Smooth muscle cell of the brain vasculature (primary cell): ENCODE results near the gene RTBDN.

Source experiments
- DNase-seq: peaks from one replicate; pipeline ENCODE4 v3.0.0-alpha.2; 2012; ENCODE audit warnings: low read depth, low spot score

Gene RTBDN

DNA sequence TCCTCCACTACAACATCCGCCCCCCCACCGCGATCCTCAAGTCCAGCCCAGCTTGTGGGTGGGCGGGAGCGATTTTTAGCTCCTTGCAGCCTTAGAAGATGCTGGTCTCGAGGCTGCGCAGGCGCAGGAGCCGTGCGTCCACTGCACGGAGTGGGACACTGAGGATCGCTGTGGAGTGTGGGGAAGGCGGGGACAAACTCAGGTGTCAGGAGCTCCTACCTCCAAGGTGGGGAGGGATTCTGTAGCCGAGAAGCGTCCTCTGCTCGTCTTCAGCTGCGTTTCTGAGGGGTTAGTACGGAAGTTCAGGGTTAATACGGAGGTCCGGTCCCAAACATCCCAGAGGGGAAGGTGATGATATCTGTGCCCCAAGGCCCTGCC, at the start of gene RTBDN:
RTBDN (minus strand) TSS at position 14 of the 378 bp plus-strand sequence. CDS start 4,600 bp downstream, outside the sequence.
- no peak for DNase-seq

DNA sequence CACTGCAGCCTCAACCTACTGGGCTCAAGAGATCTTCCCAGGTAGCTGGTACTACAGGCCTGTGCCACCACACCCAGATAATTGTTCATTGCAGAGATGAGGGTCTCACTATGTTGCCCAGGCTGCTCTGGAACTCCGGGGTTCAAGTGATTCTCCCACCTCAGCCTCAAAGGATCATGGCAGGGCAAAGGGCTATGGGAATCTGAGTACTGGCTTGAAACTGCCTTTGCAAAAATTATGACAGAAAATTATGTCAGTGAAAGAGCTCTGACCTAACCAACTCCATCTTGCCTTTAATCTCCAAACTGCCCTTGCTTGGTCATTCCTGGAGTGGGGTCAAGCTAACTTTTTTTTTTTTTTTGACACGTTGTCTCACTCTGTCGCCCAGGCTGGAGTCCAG, 48.2 kb upstream of the RTBDN start:
- DNase-seq = no peak

DNA sequence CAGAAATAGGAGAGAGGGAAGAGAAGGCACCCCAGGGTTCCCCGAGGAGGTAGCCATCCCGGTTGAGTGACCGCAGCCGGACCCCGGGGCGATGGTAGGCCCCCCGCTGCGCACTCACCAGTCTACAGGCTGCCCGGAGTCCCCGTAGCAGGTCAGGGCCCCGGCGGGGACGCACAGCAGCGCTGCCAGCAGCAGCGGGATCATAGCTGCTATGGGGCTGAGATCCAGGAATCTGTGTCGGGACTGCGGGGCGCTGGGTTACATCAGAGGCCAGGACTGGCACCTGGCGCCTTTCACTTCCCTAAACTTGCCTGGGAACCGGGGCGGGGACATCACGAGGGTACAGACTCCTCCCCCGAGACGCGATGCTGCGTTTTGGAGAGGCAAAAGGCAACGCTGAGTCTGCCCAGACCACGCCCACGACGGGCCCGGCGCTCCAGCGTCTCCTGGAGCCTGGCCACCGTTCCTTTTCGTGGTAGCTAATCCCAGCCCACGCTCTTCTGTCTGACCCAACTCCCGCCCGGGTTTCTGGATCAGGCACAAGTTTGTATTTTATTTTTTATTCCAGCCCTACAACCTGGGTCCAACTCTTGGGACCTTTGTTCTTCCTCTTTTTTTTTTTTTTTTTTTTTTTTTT, 46.9 kb upstream of the RTBDN start, which contains the start of gene DNASE2:
DNASE2 (minus strand) TSS at position 278 of the 637 bp plus-strand sequence; CDS start at position 204, 74 bp downstream.
- no peak for DNase-seq

DNA sequence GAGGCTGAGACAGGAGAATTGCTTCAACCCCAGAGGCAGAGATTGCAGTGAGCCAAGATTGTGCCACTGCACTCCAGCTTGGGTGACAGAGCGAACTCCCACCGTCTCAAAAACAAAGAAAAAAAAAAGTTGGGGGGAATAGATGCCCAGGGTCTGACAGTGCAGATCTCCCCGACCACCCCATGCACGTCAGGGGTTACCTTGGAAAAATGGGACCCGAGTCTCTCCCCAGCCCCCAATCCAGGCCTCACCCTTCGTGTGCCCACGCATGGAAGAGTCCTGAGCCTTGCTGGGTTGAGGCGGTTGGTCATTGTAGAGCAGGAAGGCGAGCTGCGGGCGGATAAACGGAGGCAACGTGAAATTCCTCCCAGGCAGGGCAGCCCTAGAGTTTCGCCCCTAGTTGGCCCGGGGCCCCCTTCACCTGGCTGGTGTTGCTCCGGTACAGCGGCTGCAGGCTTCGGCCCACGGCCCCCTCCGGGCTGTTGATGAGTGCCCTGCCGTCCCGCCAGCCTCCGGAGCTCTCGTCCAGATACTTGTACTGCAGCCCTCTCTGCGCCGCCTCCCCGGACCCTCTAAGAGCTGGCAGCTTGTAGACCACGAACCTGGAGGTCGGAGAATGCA, 46.3 kb upstream of the RTBDN start:
- DNase-seq = no peak

DNA sequence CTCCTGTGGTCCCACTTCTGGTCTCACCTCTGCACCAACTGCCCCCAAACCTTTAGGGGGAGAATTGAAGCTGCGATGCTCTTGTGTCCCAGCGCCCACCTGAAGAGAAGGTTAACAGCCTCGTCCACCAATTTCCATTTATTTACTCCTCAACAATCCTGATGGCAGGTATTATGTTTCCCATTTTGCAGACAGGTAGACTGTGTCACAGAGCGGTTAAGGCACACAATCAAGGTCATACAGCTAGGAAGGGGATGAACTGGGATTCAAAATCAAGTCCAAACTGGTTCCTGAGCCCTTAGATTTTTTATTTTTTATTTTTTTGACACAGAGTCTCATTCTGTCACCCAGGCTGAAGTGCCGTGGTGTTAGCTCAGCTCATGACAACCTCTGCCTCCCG, 40.7 kb upstream of the RTBDN start:
- DNase-seq = no peak

DNA sequence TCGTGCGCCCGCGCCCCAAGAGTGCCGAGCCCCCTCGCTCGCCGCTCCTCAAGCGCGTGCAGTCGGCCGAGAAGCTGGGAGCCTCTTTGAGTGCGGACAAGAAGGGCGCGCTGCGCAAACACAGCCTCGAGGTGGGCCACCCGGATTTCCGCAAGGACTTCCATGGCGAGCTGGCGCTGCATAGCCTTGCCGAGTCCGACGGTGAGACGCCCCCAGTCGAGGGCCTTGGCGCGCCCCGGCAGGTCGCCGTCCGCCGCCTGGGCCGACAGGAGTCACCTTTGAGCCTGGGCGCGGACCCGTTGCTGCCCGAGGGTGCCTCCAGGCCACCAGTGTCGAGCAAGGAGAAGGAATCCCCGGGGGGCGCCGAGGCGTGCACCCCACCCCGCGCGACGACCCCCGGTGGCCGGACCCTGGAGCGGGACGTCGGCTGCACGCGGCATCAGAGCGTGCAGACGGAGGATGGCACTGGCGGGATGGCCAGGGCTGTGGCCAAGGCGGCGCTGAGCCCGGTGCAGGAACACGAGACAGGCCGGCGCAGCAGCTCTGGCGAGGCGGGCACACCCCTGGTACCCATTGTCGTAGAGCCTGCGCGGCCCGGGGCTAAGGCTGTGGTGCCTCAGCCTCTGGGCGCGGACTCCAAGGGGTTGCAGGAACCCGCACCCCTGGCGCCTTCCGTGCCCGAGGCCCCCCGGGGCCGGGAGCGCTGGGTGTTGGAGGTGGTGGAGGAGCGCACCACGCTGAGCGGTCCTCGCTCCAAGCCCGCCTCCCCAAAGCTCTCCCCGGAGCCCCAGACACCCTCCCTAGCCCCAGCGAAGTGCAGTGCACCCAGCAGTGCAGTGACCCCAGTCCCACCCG, 39.7 kb upstream of the RTBDN start:
- no peak for DNase-seq

DNA sequence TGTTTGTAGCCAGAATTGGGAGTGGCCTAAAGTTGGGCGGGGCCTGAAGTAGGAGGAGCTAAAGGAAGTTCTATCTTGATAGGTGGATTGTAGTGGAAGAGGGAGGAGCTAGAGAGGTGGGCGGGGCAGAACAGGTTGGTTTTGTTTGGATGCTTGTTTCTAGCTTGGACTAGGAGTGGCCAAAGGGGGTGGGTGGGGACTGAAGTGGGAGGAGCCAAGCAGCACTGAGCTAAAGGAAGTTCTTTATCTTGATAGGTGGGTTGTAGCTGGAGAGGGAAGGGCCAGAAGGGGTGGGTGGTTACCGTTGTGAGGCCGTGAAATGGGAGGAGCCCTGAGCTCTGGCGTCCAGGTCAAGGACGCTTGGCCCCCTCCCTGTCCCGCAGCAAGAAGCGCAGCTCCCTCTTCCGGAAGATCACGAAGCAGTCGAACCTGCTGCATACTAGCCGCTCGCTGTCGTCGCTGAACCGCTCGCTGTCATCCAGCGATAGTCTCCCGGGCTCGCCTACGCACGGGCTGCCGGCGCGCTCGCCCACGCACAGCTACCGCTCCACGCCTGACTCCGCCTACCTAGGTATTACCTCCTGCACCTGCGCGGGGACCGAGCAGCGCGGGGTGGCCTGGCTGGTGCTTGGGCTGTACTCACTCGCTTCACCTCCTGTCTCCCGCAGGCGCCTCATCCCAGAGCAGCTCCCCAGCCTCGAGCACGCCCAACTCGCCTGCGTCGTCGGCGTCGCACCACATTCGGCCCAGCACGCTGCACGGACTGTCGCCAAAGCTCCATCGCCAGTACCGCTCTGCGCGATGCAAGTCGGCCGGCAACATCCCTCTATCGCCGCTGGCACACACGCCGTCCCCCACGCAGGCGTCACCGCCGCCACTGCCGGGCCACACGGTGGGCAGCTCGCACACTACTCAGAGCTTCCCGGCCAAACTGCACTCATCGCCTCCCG, 38.8 kb upstream of the RTBDN start:
- DNase-seq = no peak

DNA sequence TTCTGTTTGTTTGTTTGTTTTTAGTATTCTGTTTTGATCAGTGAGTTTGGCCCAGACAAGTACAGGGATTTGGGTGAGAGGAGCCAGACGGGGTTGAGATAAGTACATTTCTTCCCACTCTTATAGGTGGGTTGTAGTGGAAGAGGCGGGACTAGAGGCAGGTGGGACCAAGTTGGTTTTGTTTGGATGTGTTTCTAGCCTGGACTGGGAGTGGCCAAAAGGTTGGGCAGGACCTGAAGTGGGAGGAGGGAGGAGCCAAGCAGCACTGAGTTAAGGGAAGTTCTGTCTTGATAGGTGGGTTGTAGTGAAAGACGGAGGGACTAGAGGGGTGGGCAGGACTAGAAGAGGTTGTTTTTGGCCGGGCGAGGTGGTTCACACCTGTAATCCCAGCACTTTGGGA, 37.9 kb upstream of the RTBDN start:
- DNase-seq = no peak

DNA sequence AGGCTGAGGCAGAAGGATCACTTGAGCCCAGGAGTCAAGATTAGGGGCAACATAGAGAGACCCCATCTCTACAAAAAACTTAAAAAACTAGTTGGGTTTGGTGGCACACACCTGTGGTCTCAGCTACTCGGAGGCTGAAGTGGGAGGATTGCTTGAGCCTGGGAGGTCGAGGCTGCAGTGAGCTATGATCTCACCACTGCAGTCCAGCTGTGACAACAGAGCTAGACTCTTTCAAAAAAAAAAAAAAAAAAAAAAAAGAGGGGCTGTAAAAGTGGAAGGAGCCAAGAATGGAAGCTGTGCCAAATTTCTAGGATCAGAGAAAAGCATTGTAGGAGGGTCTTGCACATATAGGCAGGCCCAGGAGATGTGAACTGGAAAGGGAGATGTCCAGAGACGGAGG, 37.3 kb upstream of the RTBDN start:
- DNase-seq = no peak

DNA sequence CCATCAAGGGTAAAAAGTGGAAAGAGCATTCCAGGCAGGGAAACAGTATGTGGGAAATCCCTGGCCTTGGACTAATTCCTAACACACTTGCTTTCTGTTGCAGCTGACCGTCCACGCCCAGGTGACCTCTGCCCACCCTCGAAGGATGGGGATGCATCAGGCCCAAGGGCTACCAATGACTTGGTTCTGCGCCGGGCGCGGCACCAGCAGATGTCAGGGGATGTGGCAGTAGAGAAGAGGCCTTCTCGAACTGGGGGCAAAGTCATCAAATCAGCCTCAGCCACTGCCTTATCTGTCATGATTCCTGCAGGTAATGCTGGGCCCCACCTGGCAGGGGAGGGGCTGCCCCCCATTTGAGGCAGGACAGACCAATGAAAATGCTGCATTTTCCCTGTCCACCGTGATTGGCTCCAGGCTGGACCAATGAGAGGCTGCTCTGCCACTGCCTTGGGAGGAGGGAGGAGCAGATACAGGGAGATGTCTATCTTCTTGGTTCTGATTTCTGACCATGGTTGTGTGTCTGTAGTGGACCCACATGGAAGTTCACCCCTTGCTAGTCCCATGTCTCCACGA, 34.2 kb upstream of the RTBDN start:
- DNase-seq = no peak

DNA sequence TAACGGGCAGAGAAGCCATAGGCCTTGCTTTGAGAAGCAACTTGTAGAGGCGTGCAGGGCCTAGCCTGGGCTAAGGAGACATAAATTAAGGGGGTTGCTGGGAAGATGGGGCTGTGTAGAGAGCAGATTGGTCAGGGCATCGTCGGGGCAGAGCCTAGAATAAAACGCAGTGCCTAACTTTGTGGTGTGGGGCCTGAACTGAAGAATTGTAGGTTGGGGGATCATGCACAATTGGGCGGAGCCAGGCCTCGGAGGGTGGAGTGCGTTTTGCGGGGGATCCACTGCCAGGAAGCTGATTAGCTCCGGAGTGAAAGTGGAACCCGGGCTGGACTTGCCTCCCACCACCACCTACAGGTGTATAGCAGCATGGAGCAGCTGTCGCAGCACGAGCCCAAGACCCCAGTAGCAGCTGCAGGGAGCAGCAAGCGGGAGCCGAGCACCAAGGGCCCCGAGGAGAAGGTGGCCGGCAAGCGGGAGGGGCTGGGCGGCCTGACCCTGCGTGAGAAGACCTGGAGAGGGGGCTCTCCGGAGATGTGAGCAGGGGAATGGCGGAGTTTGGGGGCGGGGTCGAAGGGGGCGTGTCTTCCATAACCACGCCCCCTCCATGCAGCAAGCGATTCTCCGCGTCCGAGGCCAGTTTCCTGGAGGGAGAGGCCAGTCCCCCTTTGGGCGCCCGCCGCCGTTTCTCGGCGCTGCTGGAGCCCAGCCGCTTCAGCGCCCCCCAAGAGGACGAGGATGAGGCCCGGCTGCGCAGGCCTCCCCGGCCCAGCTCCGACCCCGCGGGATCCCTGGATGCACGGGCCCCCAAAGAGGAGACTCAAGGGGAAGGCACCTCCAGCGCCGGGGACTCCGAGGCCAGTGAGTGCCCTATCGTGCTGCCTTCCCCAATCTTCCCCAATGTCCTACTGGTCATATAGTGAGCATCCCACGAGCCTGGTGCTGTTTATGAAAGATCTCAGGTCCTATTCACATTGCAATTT, 33.0 kb upstream of the RTBDN start:
- no peak for DNase-seq

DNA sequence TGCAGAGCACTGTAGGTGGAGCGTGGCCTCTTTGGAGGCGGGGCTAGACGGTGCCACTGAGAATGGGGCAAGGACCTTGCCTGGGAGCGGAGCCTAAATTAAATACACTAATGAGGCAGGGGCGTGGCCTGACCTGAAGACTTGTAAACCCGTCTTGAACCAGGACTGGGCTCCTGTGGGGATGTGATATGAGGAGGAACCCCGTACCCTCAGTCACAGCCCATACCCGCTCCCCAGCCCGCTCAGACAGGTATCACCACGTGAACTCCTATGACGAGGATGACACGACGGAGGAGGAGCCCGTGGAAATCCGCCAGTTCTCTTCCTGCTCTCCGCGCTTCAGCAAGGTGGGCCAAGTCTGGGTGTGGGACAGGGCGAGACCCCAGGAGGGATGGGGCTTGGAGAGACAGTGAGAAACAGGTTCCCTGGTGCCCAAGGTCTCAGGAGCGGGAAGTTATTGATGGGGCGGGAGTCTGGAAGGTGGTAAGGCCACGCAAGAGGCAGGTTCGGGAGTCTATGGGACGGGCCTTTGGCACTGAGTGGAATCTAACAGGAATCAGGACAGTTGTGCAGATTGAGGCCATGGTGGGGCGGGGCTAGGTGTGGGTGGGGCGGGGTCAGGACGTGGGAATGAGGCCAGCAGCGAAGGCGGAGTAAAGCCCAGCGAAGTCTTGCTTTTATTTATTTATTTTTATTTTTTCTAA, 32.2 kb upstream of the RTBDN start:
- no peak for DNase-seq

DNA sequence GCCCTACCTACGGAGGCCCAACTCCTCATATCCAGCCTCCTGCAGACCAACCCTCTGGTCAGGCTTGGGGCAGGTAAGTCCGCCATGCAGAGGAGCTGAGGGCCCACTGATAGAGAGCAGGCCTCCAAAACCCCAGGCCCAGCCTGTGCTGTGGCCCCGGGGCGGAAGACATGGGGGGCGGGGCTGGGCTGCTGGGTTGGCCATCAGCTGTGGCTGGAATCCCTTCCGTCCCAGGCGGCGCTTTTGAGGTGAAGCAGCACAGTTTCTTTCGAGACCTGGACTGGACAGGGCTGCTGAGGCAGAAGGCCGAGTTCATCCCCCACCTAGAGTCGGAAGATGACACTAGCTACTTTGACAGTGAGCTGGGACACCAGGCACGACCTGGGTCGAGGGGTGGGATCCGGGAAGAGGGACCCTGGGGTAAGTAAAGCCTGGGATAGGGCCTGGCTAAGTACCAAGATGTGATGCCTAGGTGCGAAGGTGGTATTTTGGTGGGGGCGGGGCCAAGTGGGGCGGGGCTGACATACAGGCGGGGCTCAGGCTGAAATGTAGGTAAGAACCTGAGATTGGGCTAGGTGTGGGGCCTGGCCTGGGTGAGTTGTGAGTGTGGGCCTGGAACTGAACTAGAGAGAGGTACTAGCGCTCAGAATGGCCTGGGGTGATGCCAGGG, 31.5 kb upstream of the RTBDN start:
- no peak for DNase-seq

DNA sequence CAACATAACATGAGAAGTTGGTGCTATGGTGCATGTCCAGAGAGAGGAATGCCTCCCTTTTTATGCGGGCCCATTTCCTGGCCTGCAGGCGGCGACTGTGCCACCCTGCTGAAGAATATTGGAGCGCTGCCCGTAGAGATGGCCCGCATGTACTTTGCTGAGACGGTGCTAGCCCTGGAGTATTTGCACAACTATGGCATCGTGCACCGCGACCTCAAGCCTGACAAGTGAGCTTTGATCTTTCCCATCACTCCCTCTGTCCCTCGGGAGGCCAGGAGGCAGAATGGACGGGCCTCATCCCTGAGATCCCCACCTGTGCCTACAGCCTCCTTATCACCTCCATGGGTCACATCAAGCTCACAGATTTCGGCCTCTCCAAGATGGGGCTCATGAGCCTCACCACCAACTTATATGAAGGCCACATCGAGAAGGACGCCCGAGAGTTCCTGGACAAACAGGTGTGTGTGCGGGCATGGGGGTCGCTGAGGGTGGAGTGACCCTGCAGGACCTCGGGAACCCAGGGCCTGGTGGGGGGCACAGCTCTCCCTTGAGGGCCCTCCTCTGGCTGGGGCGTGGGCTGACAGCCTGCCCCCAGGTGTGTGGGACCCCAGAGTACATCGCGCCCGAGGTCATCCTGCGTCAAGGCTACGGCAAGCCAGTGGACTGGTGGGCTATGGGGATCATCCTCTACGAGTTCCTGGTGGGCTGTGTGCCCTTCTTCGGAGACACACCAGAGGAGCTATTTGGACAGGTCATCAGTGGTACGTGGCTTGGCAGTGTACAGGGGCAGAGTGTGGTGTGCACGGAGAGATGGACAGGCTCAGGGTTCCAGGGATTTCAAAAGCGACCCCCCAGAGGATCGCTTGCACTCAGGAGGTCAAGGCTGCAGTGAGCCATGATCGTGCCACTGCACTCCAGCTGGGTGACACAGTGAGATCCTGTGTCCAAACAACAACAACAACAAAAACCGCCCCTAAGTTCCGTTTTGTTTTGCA, 30.6 kb upstream of the RTBDN start:
- no peak for DNase-seq

DNA sequence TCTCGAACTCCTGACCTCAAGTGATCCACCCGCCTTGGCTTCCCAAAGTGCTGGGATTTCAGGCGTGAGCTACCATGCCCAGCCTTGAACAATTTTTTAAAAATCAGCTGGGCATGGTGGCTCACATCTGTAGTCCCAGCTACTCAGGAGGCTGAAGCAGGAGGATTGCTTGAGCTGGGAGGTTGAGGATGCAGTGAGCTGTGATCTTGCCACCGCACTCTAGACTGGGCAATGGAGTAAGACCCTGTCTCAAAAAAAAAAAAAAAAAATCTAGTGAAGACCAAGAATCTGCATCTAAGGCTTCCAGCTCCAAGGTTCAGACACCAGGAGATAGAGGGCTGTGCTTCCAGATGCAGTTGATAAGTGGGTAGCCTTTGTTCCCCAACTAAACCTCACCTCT, 29.8 kb upstream of the RTBDN start:
- DNase-seq = no peak

DNA sequence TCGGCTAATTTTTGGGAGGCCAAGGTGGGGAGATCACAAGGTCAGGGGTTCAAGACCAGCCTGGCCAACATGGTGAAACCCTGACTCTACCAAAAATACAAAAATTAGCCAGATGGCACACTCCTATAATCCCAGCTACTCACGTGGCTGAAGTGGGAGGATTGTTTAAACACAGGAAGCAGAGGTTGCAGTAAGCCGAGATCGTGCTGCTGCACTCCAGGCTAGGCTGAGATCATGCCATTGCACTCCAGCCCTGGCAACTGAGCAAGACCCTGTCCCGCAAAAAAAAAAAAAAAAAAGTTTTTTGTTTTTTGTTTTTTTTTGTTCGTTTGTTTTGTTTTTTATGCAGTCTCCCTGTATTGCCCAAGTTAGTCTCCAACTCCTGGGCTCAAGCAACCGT, 25.2 kb upstream of the RTBDN start:
- no peak for DNase-seq
